ENCODE results near the gene STIM2. TPM values are rescaled to one million over a fixed set of nuclear protein-coding genes. Genes with fewer than 3 reads are reported as not detected.

Gene STIM2
- total RNA-seq, 1 donor from 2014 or later = 36.7 TPM

GRCh38 chr4:26931451-26931850 lies 70.8 kb downstream of the STIM2 start:
- no peak for TF ChIP-seq CTCF (IDR thresholded peaks at IDR 0.05)
- H3K36me3 ChIP-seq = no peaks in the 10 kb centered on the region
- peaks cover 9% of the 10 kb centered on the region for H3K4me1 ChIP-seq
- H3K27ac ChIP-seq = no peak overlapping the region
- H3K4me3 ChIP-seq = no peak overlapping the region
- ATAC-seq (peak; percentile 87), DNase-seq (no peak)
- H3K9me3 ChIP-seq = no peaks in the 10 kb centered on the region
- intact Hi-C loops (cut with DNase I) = no loop called here
- no peaks in the 10 kb centered on the region for H3K27me3 ChIP-seq

GRCh38 chr4:26931966-26932365 lies 71.3 kb downstream of the STIM2 start:
- no peak for TF ChIP-seq CTCF (IDR thresholded peaks at IDR 0.05)
- ATAC-seq = no peak

GRCh38 chr4:26935397-26935796 lies 74.8 kb downstream of the STIM2 start:
- no peak for TF ChIP-seq CTCF (IDR thresholded peaks at IDR 0.05)
- H3K27ac ChIP-seq = no peak overlapping the region
- no peaks in the 10 kb centered on the region for H3K36me3 ChIP-seq
- H3K27me3 ChIP-seq = no peaks in the 10 kb centered on the region
- DNase-seq (no peak), ATAC-seq (no peak)
- H3K4me1 ChIP-seq = peaks cover 14% of the 10 kb centered on the region
- no peaks in the 10 kb centered on the region for H3K9me3 ChIP-seq
- intact Hi-C loops (cut with DNase I) = no loop called here
- no peak overlapping the region for H3K4me3 ChIP-seq

More at GRCh38 chr4:26931966-26932365, 71.3 kb downstream of the STIM2 start:
- Histone ChIP-seq H3K36me3 (no peaks in the 10 kb centered on the region), H3K4me1 (peaks cover 14% of the 10 kb centered on the region), H3K27me3 (no peaks in the 10 kb centered on the region), H3K9me3 (no peaks in the 10 kb centered on the region), H3K27ac (no peak overlapping the region), H3K4me3 (no peak overlapping the region)
- no peak for DNase-seq
- intact Hi-C loops (cut with DNase I) = no loop called here

- peak; percentile 38 for DNase-seq
- no peak overlapping the region for H3K27ac ChIP-seq
- no peak for TF ChIP-seq CTCF (IDR thresholded peaks at IDR 0.05)
- no peaks in the 10 kb centered on the region for H3K27me3 ChIP-seq
- H3K9me3 ChIP-seq = no peaks in the 10 kb centered on the region
- no peak overlapping the region for H3K4me3 ChIP-seq
- intact Hi-C loops (cut with DNase I) = no loop called here
- H3K4me1 ChIP-seq = peaks cover 11% of the 10 kb centered on the region
- H3K36me3 ChIP-seq = no peaks in the 10 kb centered on the region
- ATAC-seq = peak; percentile 65
These were observed 75.8 kb downstream of the STIM2 start for GRCh38 chr4:26936284-26937065.

GRCh38 chr4:26937139-26937538 lies 76.5 kb downstream of the STIM2 start:
- DNase-seq (no peak), ATAC-seq (peak; percentile 91)
- H3K36me3 ChIP-seq = no peaks in the 10 kb centered on the region
- H3K4me1 ChIP-seq = peaks cover 8% of the 10 kb centered on the region
- no peaks in the 10 kb centered on the region for H3K9me3 ChIP-seq
- H3K4me3 ChIP-seq = no peak overlapping the region
- TF ChIP-seq CTCF (IDR thresholded peaks at IDR 0.05) = no peak
- intact Hi-C loops (cut with DNase I) = no loop called here
- H3K27ac ChIP-seq = no peak overlapping the region
- H3K27me3 ChIP-seq = no peaks in the 10 kb centered on the region
